OCI-LY3 (cell line): ENCODE data around the gene CYSRT1.

Experiments used
- CTCF ChIP-seq: fragments of 200-600, 300-600 bp; sonication (generic); IDR thresholded peaks from 2 replicates; pipeline ENCODE4 v1.5.1; 2014; ENCODE audit warnings: antibody characterized with exemption, low read length, low read depth
- EZH2phosphoT487 ChIP-seq: fragments of 200-600 bp; shearing (Covaris generic); IDR thresholded peaks from 2 replicates; pipeline ENCODE4 v1.6.1; 2018; ENCODE audit warnings: antibody characterized with exemption, mixed run types, low read depth

- TF ChIP-seq CTCF (no peak), EZH2phosphoT487 (no peak)
Observed at GRCh38 chr9:137223078-137223970, 1.6 kb upstream of the CYSRT1 start.
